ENCODE measurements around the gene WNT3A. TPM values are rescaled to one million over a fixed set of nuclear protein-coding genes. Genes with fewer than 3 reads are reported as not detected.

Gene WNT3A
- total RNA-seq, 1 experiment from 2014 or later: 1.0 TPM

DNA sequence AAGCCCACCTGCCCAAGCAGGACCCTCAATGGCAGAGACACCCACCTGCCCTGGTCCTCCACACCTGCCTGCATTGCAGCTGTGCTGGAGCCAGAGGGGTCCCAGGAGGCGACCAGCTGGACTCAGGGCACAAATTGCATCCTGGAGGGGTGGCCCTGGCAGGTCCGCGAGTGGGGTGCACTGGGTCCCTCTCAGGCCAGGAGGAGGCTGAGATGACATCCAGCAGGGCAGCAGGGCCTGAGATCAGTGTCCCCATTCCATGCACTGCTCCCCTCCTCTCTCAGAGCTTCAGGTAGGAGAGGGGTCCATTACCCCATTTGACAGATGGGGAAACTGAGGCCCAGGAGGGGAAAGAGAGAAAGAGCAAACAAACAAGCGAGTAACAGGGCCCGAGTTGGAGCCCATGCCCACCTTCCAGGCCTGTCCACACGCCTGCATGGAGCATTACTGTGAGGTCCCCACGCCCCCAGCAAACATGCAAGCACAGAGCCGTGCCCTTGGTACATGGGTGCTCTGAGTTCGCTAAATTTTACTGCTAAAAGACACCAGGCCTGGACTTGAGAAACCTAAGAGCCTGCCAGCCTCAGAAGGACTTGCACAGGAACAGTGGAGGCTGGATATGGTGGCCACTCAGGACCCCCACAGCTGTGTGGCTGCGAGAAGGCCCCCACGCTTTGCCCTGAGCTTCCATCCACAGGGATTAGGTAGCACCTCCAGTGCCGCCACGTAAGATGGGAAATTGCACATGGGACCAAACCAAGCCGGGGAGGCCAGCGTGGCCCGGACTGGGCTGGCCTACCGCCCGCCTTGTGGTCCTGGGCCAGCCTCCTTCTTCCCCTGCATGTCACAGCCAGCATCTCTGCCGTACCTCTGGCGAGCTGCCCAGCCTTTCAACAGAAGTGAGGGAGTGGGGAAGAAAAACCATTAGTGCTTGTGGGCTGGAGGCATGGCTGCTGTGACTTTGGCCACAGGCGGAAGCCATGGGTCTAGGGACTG, 7.4 kb downstream of the WNT3A start:
- Histone ChIP-seq H2AFZ (ENCODE audit: low read length) (no peak overlapping the region), H3F3A (ENCODE audit: low read length, unreplicated experiment) (no peaks in the 10 kb centered on the region), H3K4me1 (ENCODE audit: insufficient read depth, low read length) (peaks cover 16% of the 10 kb centered on the region), H3K79me2 (ENCODE audit: low read length) (no peaks in the 10 kb centered on the region), H3K4me2 (ENCODE audit: low read length) (no peak overlapping the region), H3K9me2 (replicated peaks; ENCODE audit: low read length) (no peaks in the 10 kb centered on the region), H3K27ac (ENCODE audit: low read length) (no peak overlapping the region), H3K27me3 (ENCODE audit: low read length) (no peaks in the 10 kb centered on the region), H3K4me3 (ENCODE audit: low read length) (no peak overlapping the region), H3K9ac (ENCODE audit: low read length) (no peak overlapping the region), H3K36me3 (ENCODE audit: low read depth, low read length) (no peaks in the 10 kb centered on the region), H4K20me1 (ENCODE audit: low read length) (no peaks in the 10 kb centered on the region), H3K9me3 (ENCODE audit: low read length) (no peaks in the 10 kb centered on the region)
- TF ChIP-seq EZH2phosphoT487 (IDR thresholded peaks at IDR 0.05; ENCODE audit: borderline replicate concordance, low read length) (no peak), EZH2 (IDR thresholded peaks at IDR 0.05; ENCODE audit: low read length, unreplicated experiment) (no peak)
- TF ChIP-seq, protein P1, sequence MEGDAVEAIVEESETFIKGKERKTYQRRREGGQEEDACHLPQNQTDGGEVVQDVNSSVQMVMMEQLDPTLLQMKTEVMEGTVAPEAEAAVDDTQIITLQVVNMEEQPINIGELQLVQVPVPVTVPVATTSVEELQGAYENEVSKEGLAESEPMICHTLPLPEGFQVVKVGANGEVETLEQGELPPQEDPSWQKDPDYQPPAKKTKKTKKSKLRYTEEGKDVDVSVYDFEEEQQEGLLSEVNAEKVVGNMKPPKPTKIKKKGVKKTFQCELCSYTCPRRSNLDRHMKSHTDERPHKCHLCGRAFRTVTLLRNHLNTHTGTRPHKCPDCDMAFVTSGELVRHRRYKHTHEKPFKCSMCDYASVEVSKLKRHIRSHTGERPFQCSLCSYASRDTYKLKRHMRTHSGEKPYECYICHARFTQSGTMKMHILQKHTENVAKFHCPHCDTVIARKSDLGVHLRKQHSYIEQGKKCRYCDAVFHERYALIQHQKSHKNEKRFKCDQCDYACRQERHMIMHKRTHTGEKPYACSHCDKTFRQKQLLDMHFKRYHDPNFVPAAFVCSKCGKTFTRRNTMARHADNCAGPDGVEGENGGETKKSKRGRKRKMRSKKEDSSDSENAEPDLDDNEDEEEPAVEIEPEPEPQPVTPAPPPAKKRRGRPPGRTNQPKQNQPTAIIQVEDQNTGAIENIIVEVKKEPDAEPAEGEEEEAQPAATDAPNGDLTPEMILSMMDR (conservative IDR thresholded peaks at IDR 0.05; ENCODE audit: low read depth, low read length): no peak
- ChIA-PET POLR2A (ENCODE audit: unreplicated experiment) (interaction anchor here (0.6 kb wide), 1 partner anchor 15 kb away, joined by 9 read pairs; no protein-coding TSS in a partner anchor), CTCF (no interaction called here)
- no peak for ATAC-seq
- intact Hi-C loops (cut with micrococcal nuclease): no loop called here
- no TSS peak for BruUV-seq (replicated peaks)
- DNase-seq: peak; percentile 22

- peaks cover 16% of the 10 kb centered on the region for H3K4me1 ChIP-seq (ENCODE audit: insufficient read depth, low read length)
- H3K27ac ChIP-seq (ENCODE audit: low read length): no peak overlapping the region
- H4K20me1 ChIP-seq (ENCODE audit: low read length): no peaks in the 10 kb centered on the region
- H3K9ac ChIP-seq (ENCODE audit: low read length): no peak overlapping the region
- no TSS peak for BruUV-seq (replicated peaks)
- H3K9me3 ChIP-seq (ENCODE audit: low read length): no peaks in the 10 kb centered on the region
- DNase-seq (peak; percentile 57), ATAC-seq (peak; percentile 62)
- no peaks in the 10 kb centered on the region for H3K9me2 ChIP-seq (replicated peaks; ENCODE audit: low read length)
- no peak overlapping the region for H3K4me3 ChIP-seq (ENCODE audit: low read length)
- POLR2A ChIA-PET (ENCODE audit: unreplicated experiment): no interaction called here
- intact Hi-C loops (cut with micrococcal nuclease): no loop called here
- CTCF ChIA-PET: no interaction called here
- TF ChIP-seq EZH2phosphoT487 (IDR thresholded peaks at IDR 0.05; ENCODE audit: borderline replicate concordance, low read length) (no peak), EZH2 (IDR thresholded peaks at IDR 0.05; ENCODE audit: low read length, unreplicated experiment) (no peak)
- TF ChIP-seq, protein P1 (conservative IDR thresholded peaks at IDR 0.05; ENCODE audit: low read depth, low read length): no peak
- H2AFZ ChIP-seq (ENCODE audit: low read length): peak overlapping the region; percentile 39
- H3K4me2 ChIP-seq (ENCODE audit: low read length): peak overlapping the region; percentile 4; the same call in 1 of the 2 replicates
- no peaks in the 10 kb centered on the region for H3K27me3 ChIP-seq (ENCODE audit: low read length)
- no peaks in the 10 kb centered on the region for H3K79me2 ChIP-seq (ENCODE audit: low read length)
- H3K36me3 ChIP-seq (ENCODE audit: low read depth, low read length): no peaks in the 10 kb centered on the region
- H3F3A ChIP-seq (ENCODE audit: low read length, unreplicated experiment): no peaks in the 10 kb centered on the region
Observed at GRCh38 chr1:228015276-228016180, 8.7 kb downstream of the WNT3A start.

Measured in PC-3 (cell line).